ENCODE results near the gene HAUS7. TPM values are rescaled to one million over a fixed set of nuclear protein-coding genes. Genes with fewer than 3 reads are reported as not detected.

Gene HAUS7
- total and polyA plus RNA-seq, 4 donors: 11.6 to 36.2 (median 26.9) TPM

- DNase-seq (ENCODE audit: low read depth in 4 of 6, low spot score in 6 of 6): no peak
- Histone ChIP-seq H3K27ac (ENCODE audit: low read depth, low read length) (no peak overlapping the region), H3K4me1 (ENCODE audit: control insufficient read depth, insufficient read depth, low read length) (peaks cover 25% of the 10 kb centered on the region), H3K36me3 (ENCODE audit: control insufficient read depth, insufficient read depth, low read length) (peaks cover 44% of the 10 kb centered on the region), H3K9me3 (ENCODE audit: control insufficient read depth, insufficient read depth, low read length) (no peaks in the 10 kb centered on the region), H3K4me3 (ENCODE audit: low read depth, low read length) (no peak overlapping the region), H3K27me3 (ENCODE audit: control insufficient read depth, insufficient read depth, low read length) (no peaks in the 10 kb centered on the region)
- 83% methylated on average over 16 of the region's 16 CpGs for WGBS (ENCODE audit: insufficient coverage)
Observed at GRCh38 chrX:153454901-153455550, 15.3 kb downstream of the HAUS7 start.

- peaks cover 45% of the 10 kb centered on the region for H3K36me3 ChIP-seq (ENCODE audit: control insufficient read depth, insufficient read depth, low read length)
- no peak overlapping the region for H3K27ac ChIP-seq (ENCODE audit: low read depth, low read length)
- H3K9me3 ChIP-seq (ENCODE audit: control insufficient read depth, insufficient read depth, low read length): no peaks in the 10 kb centered on the region
- DNase-seq (ENCODE audit: low read depth in 4 of 6, low spot score in 6 of 6): no peak
- H3K4me1 ChIP-seq (ENCODE audit: control insufficient read depth, insufficient read depth, low read length): peaks cover 9% of the 10 kb centered on the region
- 81% methylated on average over 5 of the region's 8 CpGs for WGBS (ENCODE audit: insufficient coverage)
- no peak overlapping the region for H3K4me3 ChIP-seq (ENCODE audit: low read depth, low read length)
- H3K27me3 ChIP-seq (ENCODE audit: control insufficient read depth, insufficient read depth, low read length): no peaks in the 10 kb centered on the region
Observed at GRCh38 chrX:153450949-153451277, 19.5 kb downstream of the HAUS7 start.

- H3K27me3 ChIP-seq (ENCODE audit: control insufficient read depth, insufficient read depth, low read length): no peaks in the 10 kb centered on the region
- 86% methylated on average over 23 of the region's 26 CpGs for WGBS (ENCODE audit: insufficient coverage)
- no peak overlapping the region for H3K4me3 ChIP-seq (ENCODE audit: low read depth, low read length)
- peaks cover 3% of the 10 kb centered on the region for H3K4me1 ChIP-seq (ENCODE audit: control insufficient read depth, insufficient read depth, low read length)
- no peak overlapping the region for H3K27ac ChIP-seq (ENCODE audit: low read depth, low read length)
- H3K36me3 ChIP-seq (ENCODE audit: control insufficient read depth, insufficient read depth, low read length): peaks cover 44% of the 10 kb centered on the region
- H3K9me3 ChIP-seq (ENCODE audit: control insufficient read depth, insufficient read depth, low read length): no peaks in the 10 kb centered on the region
- DNase-seq (ENCODE audit: low read depth in 4 of 6, low spot score in 6 of 6): no peak
Observed at GRCh38 chrX:153450114-153450948, 20.0 kb downstream of the HAUS7 start.

- H3K4me1 ChIP-seq (ENCODE audit: control insufficient read depth, insufficient read depth, low read length): no peaks in the 10 kb centered on the region
- no peak overlapping the region for H3K27ac ChIP-seq (ENCODE audit: low read depth, low read length)
- H3K9me3 ChIP-seq (ENCODE audit: control insufficient read depth, insufficient read depth, low read length): no peaks in the 10 kb centered on the region
- WGBS (ENCODE audit: insufficient coverage): 86% methylated on average over 10 of the region's 15 CpGs
- no peak overlapping the region for H3K4me3 ChIP-seq (ENCODE audit: low read depth, low read length)
- H3K27me3 ChIP-seq (ENCODE audit: control insufficient read depth, insufficient read depth, low read length): no peaks in the 10 kb centered on the region
- peaks cover 43% of the 10 kb centered on the region for H3K36me3 ChIP-seq (ENCODE audit: control insufficient read depth, insufficient read depth, low read length)
- DNase-seq (ENCODE audit: low read depth in 4 of 6, low spot score in 6 of 6): no peak
Observed at GRCh38 chrX:153449368-153450113, 20.8 kb downstream of the HAUS7 start.

GRCh38 chrX:153448556-153449367, 21.6 kb downstream of the HAUS7 start:
- 84% methylated on average over 16 of the region's 21 CpGs for WGBS (ENCODE audit: insufficient coverage)
- peaks cover 44% of the 10 kb centered on the region for H3K36me3 ChIP-seq (ENCODE audit: control insufficient read depth, insufficient read depth, low read length)
- no peaks in the 10 kb centered on the region for H3K4me1 ChIP-seq (ENCODE audit: control insufficient read depth, insufficient read depth, low read length)
- no peaks in the 10 kb centered on the region for H3K9me3 ChIP-seq (ENCODE audit: control insufficient read depth, insufficient read depth, low read length)
- no peak for DNase-seq (ENCODE audit: low read depth in 4 of 6, low spot score in 6 of 6)
- no peak overlapping the region for H3K27ac ChIP-seq (ENCODE audit: low read depth, low read length)
- no peak overlapping the region for H3K4me3 ChIP-seq (ENCODE audit: low read depth, low read length)
- no peaks in the 10 kb centered on the region for H3K27me3 ChIP-seq (ENCODE audit: control insufficient read depth, insufficient read depth, low read length)

GRCh38 chrX:153447581-153447960, 22.8 kb downstream of the HAUS7 start:
- Histone ChIP-seq H3K9me3 (ENCODE audit: control insufficient read depth, insufficient read depth, low read length) (no peaks in the 10 kb centered on the region), H3K27me3 (ENCODE audit: control insufficient read depth, insufficient read depth, low read length) (no peaks in the 10 kb centered on the region), H3K27ac (ENCODE audit: low read depth, low read length) (no peak overlapping the region), H3K36me3 (ENCODE audit: control insufficient read depth, insufficient read depth, low read length) (peaks cover 44% of the 10 kb centered on the region), H3K4me1 (ENCODE audit: control insufficient read depth, insufficient read depth, low read length) (no peaks in the 10 kb centered on the region), H3K4me3 (ENCODE audit: low read depth, low read length) (no peak overlapping the region)
- WGBS (ENCODE audit: insufficient coverage): 76% methylated on average over 5 of the region's 8 CpGs
- no peak for DNase-seq (ENCODE audit: low read depth in 4 of 6, low spot score in 6 of 6)

GRCh38 chrX:153446950-153447580, 23.3 kb downstream of the HAUS7 start:
- no peaks in the 10 kb centered on the region for H3K27me3 ChIP-seq (ENCODE audit: control insufficient read depth, insufficient read depth, low read length)
- H3K9me3 ChIP-seq (ENCODE audit: control insufficient read depth, insufficient read depth, low read length): no peaks in the 10 kb centered on the region
- H3K27ac ChIP-seq (ENCODE audit: low read depth, low read length): no peak overlapping the region
- no peak overlapping the region for H3K4me3 ChIP-seq (ENCODE audit: low read depth, low read length)
- H3K4me1 ChIP-seq (ENCODE audit: control insufficient read depth, insufficient read depth, low read length): no peaks in the 10 kb centered on the region
- H3K36me3 ChIP-seq (ENCODE audit: control insufficient read depth, insufficient read depth, low read length): peaks cover 44% of the 10 kb centered on the region
- 88% methylated on average over 16 of the region's 17 CpGs for WGBS (ENCODE audit: insufficient coverage)
- DNase-seq (ENCODE audit: low read depth in 4 of 6, low spot score in 6 of 6): no peak

- DNase-seq (ENCODE audit: low read depth in 4 of 6, low spot score in 6 of 6): no peak
- Histone ChIP-seq H3K36me3 (ENCODE audit: control insufficient read depth, insufficient read depth, low read length) (peaks cover 44% of the 10 kb centered on the region), H3K27me3 (ENCODE audit: control insufficient read depth, insufficient read depth, low read length) (no peaks in the 10 kb centered on the region), H3K27ac (ENCODE audit: low read depth, low read length) (no peak overlapping the region), H3K4me3 (ENCODE audit: low read depth, low read length) (no peak overlapping the region), H3K9me3 (ENCODE audit: control insufficient read depth, insufficient read depth, low read length) (no peaks in the 10 kb centered on the region), H3K4me1 (ENCODE audit: control insufficient read depth, insufficient read depth, low read length) (no peaks in the 10 kb centered on the region)
- 83% methylated on average over 9 of the region's 10 CpGs for WGBS (ENCODE audit: insufficient coverage)
Observed at GRCh38 chrX:153446636-153446936, 23.8 kb downstream of the HAUS7 start.

Data from spinal cord (tissue), 10 donors.